Sigmoid colon (tissue), 7 donors: ENCODE measurements around the gene MBP. TPM values are rescaled to one million over a fixed set of nuclear protein-coding genes. Genes with fewer than 3 reads are reported as not detected.
A peak's percentile ranks its signal among the peaks of the same experiment; 100 is the strongest.

Experiments used
- DNase-seq: peaks from one replicate; pipeline ENCODE4 v3.0.0-alpha.2; 2019
- H3K27ac ChIP-seq, 4 donors: fragments of 200-600 bp; sonication (generic); one replicate each; pipeline ENCODE4 v1.5.1; 2016 to 2019; ENCODE audit warnings: mild to moderate bottlenecking in 1 of 4
- H3K27me3 ChIP-seq, 3 donors: fragments of 200-600 bp; sonication (generic); one replicate each; pipeline ENCODE4 v1.5.1; 2019; ENCODE audit warnings: mild to moderate bottlenecking in 1 of 3
- H3K36me3 ChIP-seq, 4 donors: fragments of 200-600 bp; sonication (generic); one replicate each; pipeline ENCODE4 v1.5.1; 2016 to 2019
- H3K4me1 ChIP-seq, 4 donors: fragments of 200-600 bp; sonication (generic); one replicate each; pipeline ENCODE4 v1.5.1; 2017 to 2019
- H3K4me3 ChIP-seq, 4 donors: fragments of 200-600 bp; sonication (generic); one replicate each; pipeline ENCODE4 v1.5.1; 2017 to 2019; ENCODE audit warnings: mild to moderate bottlenecking in 2 of 4, moderate library complexity in 1 of 4
- H3K9me3 ChIP-seq, 4 donors: fragments of 200-600 bp in 3 of 4; sonication (generic) in 3 of 4; one replicate each; pipeline versions ENCODE4 v1.5.1 to v1.6.1; 2013 to 2019
- EP300 ChIP-seq, 4 donors: sonication (generic); formaldehyde crosslinking; IDR thresholded peaks; one replicate each; pipeline ENCODE4 v1.6.1; 2017; ENCODE audit warnings: antibody characterized with exemption in 4 of 4
- POLR2A ChIP-seq, 2 donors: fragments of 450-650 bp; IDR thresholded peaks; one replicate each; pipeline ENCODE4 v1.6.1; 2016; ENCODE audit warnings: antibody characterized with exemption in 2 of 2, mild to moderate bottlenecking in 2 of 2, moderate library complexity in 2 of 2
- POLR2AphosphoS5 ChIP-seq, 4 donors: sonication (generic); formaldehyde crosslinking; IDR thresholded peaks; one replicate each; pipeline ENCODE4 v1.6.1; 2017; ENCODE audit warnings: antibody characterized with exemption in 4 of 4
- WGBS, 2 donors: extraction: QIAGEN DNeasy Blood & Tissue Kit; methylation state at CpG; one replicate each; pipeline ENCODE4 v1.1.7; 2013; 5-methylcytosine and 5-hydroxymethylcytosine counted together
- intact Hi-C: fragments of 100-400 bp; cut with DNase I; formaldehyde crosslinking; loops from one replicate; pipeline ENCODE4 v1.15.1; 2023
- polyA plus RNA-seq, 3 donors: library from polyadenylated mRNA; stranded (reverse); fragments of 200-250 nt; gene quantifications; one replicate each; pipeline ENCODE4 v1.2.3, GENCODE V29; 2013
- total RNA-seq, 4 donors: library from RNA; depleted of rRNA; stranded (reverse); fragments of >200 nt; gene quantifications; one replicate each; pipeline ENCODE4 v1.1.0, GENCODE V29; 2016
- TF ChIP-seq, protein P1 (sequence below), 4 experiments: fragments of 450-650 bp in 3 of 4; fragments of 200-600 bp in 1 of 4; IDR thresholded peaks; one replicate each; pipeline ENCODE4 v1.5.1; 2016 to 2019; ENCODE audit warnings: antibody characterized with exemption in 4 of 4, mild to moderate bottlenecking in 3 of 4, moderate library complexity in 2 of 4
- donor health status: healthy with polysubstance abuse.
- donor health status: Bipolar disorder and iron deficiency.
- donor health status: healthy.

Gene MBP
- total and polyA plus RNA-seq, 7 donors: 18.3 to 30.7 (median 24.0) TPM

- no peaks in the 10 kb centered on the region for H3K27me3 ChIP-seq
- TF ChIP-seq POLR2AphosphoS5 (IDR thresholded peaks at IDR 0.05) (no peak), POLR2A (IDR thresholded peaks at IDR 0.05) (no peak), EP300 (IDR thresholded peaks at IDR 0.05) (no peak)
- TF ChIP-seq, protein P1, sequence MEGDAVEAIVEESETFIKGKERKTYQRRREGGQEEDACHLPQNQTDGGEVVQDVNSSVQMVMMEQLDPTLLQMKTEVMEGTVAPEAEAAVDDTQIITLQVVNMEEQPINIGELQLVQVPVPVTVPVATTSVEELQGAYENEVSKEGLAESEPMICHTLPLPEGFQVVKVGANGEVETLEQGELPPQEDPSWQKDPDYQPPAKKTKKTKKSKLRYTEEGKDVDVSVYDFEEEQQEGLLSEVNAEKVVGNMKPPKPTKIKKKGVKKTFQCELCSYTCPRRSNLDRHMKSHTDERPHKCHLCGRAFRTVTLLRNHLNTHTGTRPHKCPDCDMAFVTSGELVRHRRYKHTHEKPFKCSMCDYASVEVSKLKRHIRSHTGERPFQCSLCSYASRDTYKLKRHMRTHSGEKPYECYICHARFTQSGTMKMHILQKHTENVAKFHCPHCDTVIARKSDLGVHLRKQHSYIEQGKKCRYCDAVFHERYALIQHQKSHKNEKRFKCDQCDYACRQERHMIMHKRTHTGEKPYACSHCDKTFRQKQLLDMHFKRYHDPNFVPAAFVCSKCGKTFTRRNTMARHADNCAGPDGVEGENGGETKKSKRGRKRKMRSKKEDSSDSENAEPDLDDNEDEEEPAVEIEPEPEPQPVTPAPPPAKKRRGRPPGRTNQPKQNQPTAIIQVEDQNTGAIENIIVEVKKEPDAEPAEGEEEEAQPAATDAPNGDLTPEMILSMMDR (IDR thresholded peaks at IDR 0.05): no peak
- no peak overlapping the region for H3K4me3 ChIP-seq
- 59 to 89% methylated on average over 26 of the region's 26 CpGs for WGBS, 2 donors
- intact Hi-C loops: loop anchor here (5.0 kb wide), 1 partner anchor 53 kb away; no protein-coding TSS in a partner anchor
- no peaks in the 10 kb centered on the region for H3K36me3 ChIP-seq
- DNase-seq: no peak
- peak overlapping the region in 2 of 4 donors; percentile 14 to 30 for H3K27ac ChIP-seq
- H3K4me1 ChIP-seq: peaks cover 0 to 6% (median 3%) of the 10 kb centered on the region in 4 donors
- no peaks in the 10 kb centered on the region for H3K9me3 ChIP-seq
These were observed 127.8 kb downstream of the MBP start for GRCh38 chr18:77004555-77005380.

DNA sequence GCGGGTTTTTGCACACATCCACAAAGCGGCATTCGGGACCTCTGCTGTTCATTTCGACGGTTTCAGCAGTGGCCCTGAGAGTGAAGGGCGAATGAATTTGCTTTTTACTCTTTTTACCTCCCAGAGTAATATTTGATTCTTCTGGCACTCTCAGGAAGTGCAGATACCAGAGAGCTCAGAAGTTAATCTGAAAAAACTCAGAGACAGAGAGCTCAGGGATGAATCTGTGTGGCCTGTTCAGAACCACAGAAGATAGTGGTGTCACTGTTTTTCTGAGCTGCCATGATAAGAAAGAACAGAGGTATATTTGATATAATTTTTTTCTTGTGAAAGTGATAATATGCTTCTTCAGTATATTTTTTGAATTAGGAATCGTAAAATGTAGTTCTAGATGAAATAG is 129.3 kb downstream of the MBP start:
- WGBS, 2 donors: 95 to 97% methylated on average over 7 of the region's 7 CpGs
- peaks cover 0 to 6% (median 3%) of the 10 kb centered on the region in 4 donors for H3K4me1 ChIP-seq
- intact Hi-C loops: loop anchor here (5.0 kb wide), 1 partner anchor 54 kb away; no protein-coding TSS in a partner anchor
- TF ChIP-seq POLR2AphosphoS5 (IDR thresholded peaks at IDR 0.05) (no peak), EP300 (IDR thresholded peaks at IDR 0.05) (no peak), POLR2A (IDR thresholded peaks at IDR 0.05) (no peak)
- TF ChIP-seq, protein P1 (IDR thresholded peaks at IDR 0.05): no peak
- no peak overlapping the region for H3K27ac ChIP-seq
- H3K36me3 ChIP-seq: no peaks in the 10 kb centered on the region
- H3K9me3 ChIP-seq: no peaks in the 10 kb centered on the region
- no peak overlapping the region for H3K4me3 ChIP-seq
- no peak for DNase-seq
- no peaks in the 10 kb centered on the region for H3K27me3 ChIP-seq

DNA sequence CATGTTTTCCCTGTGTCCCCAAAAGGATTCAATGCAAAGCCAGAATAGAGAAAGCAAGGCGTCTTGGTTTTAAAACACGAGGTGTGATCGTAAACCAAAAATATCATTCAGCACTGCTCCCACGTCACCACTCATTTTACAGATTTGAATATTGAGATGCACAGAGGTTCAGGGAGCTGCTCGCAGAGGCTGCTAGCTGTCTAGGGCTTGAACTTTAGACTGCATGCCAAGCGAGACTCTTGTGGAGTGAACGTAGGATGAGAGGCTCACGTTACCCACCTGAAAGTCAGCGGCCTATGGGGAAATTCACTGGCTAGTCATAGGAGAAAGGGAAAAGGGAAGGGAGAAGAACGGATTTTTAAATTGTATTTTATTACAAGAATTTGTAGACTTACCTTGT is 130.1 kb downstream of the MBP start:
- DNase-seq: no peak
- no peaks in the 10 kb centered on the region for H3K36me3 ChIP-seq
- TF ChIP-seq EP300 (IDR thresholded peaks at IDR 0.05) (no peak), POLR2AphosphoS5 (IDR thresholded peaks at IDR 0.05) (no peak), POLR2A (IDR thresholded peaks at IDR 0.05) (no peak)
- TF ChIP-seq, protein P1 (IDR thresholded peaks at IDR 0.05): no peak
- H3K27me3 ChIP-seq: no peaks in the 10 kb centered on the region
- peaks cover 0 to 6% (median 3%) of the 10 kb centered on the region in 4 donors for H3K4me1 ChIP-seq
- intact Hi-C loops: loop anchor here (5.0 kb wide), 1 partner anchor 55 kb away; no protein-coding TSS in a partner anchor
- no peaks in the 10 kb centered on the region for H3K9me3 ChIP-seq
- no peak overlapping the region for H3K4me3 ChIP-seq
- no peak overlapping the region for H3K27ac ChIP-seq
- 93 to 94% methylated on average over 10 of the region's 10 CpGs for WGBS, 2 donors

GRCh38 chr18:77001979-77002378 is 130.6 kb downstream of the MBP start:
- Histone ChIP-seq H3K9me3 (no peaks in the 10 kb centered on the region), H3K4me1 (peaks cover 0 to 6% (median 3%) of the 10 kb centered on the region in 4 donors), H3K27ac (no peak overlapping the region), H3K36me3 (no peaks in the 10 kb centered on the region), H3K4me3 (no peak overlapping the region), H3K27me3 (no peaks in the 10 kb centered on the region)
- DNase-seq: no peak
- TF ChIP-seq POLR2AphosphoS5 (IDR thresholded peaks at IDR 0.05): no peak
- no peak for TF ChIP-seq POLR2A (IDR thresholded peaks at IDR 0.05)
- TF ChIP-seq, protein P1 (IDR thresholded peaks at IDR 0.05): no peak
- TF ChIP-seq EP300 (IDR thresholded peaks at IDR 0.05): no peak
- intact Hi-C loops: loop anchor here (2.0 to 5.0 kb wide), 3 partner anchors 55 to 649 kb away; no protein-coding TSS in a partner anchor
- WGBS, 2 donors: 72 to 85% methylated on average over 7 of the region's 7 CpGs
